Central memory CD8-positive, alpha-beta T cell (primary cell): ENCODE measurements around the gene UGT2B7.

Experiments
- ATAC-seq: fragments of 150-1000 bp; cut with Tn5 transposase; replicated peaks from 2 replicates; pipeline ENCODE4 v1.10.0; 2022; ENCODE audit warnings: mild to moderate bottlenecking, moderate FRiP score, moderate number of reproducible peaks; ENCODE audit not compliant: poor library complexity, severe bottlenecking; ENCODE audit errors: extremely low read depth
- DNase-seq, 2 donors: peaks; one replicate each; pipeline ENCODE4 v3.0.0; 2021; ENCODE audit warnings: low spot score in 2 of 2
- H3K27ac Mint-ChIP-seq: one replicate; pipeline ENCODE4 v1.8.0; 2022; ENCODE audit warnings: low read depth, mild to moderate bottlenecking, moderate library complexity, mixed read lengths
- H3K27me3 Mint-ChIP-seq: one replicate; pipeline ENCODE4 v1.8.0; 2022; ENCODE audit warnings: mixed read lengths
- H3K36me3 Mint-ChIP-seq: one replicate; pipeline ENCODE4 v1.8.0; 2022; ENCODE audit warnings: mild to moderate bottlenecking, moderate library complexity, mixed read lengths; ENCODE audit not compliant: insufficient read depth
- H3K4me1 Mint-ChIP-seq: one replicate; pipeline ENCODE4 v1.8.0; 2022; ENCODE audit warnings: mixed read lengths
- H3K4me3 Mint-ChIP-seq: one replicate; pipeline ENCODE4 v1.8.0; 2022; ENCODE audit warnings: mild to moderate bottlenecking, moderate library complexity, mixed read lengths
- H3K9me3 Mint-ChIP-seq: one replicate; pipeline ENCODE4 v1.8.0; 2022; ENCODE audit warnings: mixed read lengths

Gene UGT2B7

DNA sequence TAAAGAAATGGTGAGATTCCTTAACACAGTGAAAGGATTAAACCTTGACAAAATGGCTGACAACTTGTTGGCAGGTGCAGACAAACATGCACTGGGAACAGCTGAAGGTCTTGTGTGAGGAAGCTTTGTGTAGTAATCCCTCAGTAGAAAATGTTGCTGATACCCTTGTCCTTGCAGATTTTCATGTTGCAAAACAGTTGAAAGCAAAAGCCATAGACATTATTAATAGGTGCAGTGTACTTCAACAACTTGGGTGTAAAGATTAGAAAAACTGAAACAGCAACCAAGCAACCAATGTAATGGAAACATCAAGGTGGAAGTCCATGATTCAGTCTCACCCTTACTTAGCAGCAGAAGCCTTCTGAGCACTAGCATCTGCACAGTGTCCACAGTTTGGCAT is 29.8 kb downstream of the UGT2B7 start:
- no peak for ATAC-seq
- DNase-seq: no peak
- H3K27me3 Mint-ChIP-seq: no peaks in the 10 kb centered on the region
- H3K36me3 Mint-ChIP-seq: no peaks in the 10 kb centered on the region
- H3K9me3 Mint-ChIP-seq: peaks cover 20% of the 10 kb centered on the region
- H3K4me3 Mint-ChIP-seq: no peak overlapping the region
- no peaks in the 10 kb centered on the region for H3K4me1 Mint-ChIP-seq
- no peak overlapping the region for H3K27ac Mint-ChIP-seq

DNA sequence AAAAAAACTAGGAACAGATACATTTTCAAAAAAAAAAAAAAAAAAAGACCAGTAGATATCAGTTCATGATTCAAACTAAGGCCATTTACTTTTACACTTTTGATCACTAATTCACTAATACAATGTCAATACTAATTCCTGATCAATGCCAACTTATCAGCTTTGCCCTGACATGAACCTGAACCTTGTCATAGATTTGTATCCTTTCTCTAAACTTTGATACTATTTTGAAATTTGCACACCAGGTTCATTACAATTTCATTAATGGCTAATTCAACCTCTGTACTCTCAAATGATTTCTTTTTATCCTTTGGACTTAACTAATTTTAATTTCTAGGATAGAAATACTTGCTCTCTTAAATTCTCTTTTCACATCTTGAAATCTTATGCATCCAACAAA is 37.7 kb downstream of the UGT2B7 start:
- Mint-ChIP-seq H3K9me3 (peaks cover 3% of the 10 kb centered on the region), H3K4me3 (no peak overlapping the region), H3K27ac (no peak overlapping the region), H3K27me3 (no peaks in the 10 kb centered on the region), H3K4me1 (no peaks in the 10 kb centered on the region), H3K36me3 (no peaks in the 10 kb centered on the region)
- no peak for DNase-seq
- ATAC-seq: no peak

DNA sequence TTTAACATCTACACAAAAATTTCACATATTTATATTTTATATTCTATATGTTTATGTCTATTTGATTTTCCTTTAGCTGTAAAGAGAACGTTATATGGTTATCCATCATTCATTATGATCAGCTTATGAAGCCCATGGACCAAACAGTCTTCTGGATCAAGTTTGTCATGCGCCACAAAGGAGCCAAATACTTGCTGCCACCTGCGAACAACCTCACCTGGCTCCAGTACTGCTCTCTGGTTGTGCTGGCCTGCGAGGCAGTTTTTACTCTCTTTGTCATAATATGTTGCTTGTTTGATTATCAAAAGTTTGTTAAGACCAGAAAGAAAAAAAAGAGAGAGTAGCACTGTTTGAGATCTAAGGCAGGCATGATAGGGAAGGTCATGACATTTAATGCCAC is 38.2 kb downstream of the UGT2B7 start:
- DNase-seq (no peak), ATAC-seq (no peak)
- peaks cover 4% of the 10 kb centered on the region for H3K9me3 Mint-ChIP-seq
- H3K27ac Mint-ChIP-seq: no peak overlapping the region
- H3K4me3 Mint-ChIP-seq: no peak overlapping the region
- no peaks in the 10 kb centered on the region for H3K36me3 Mint-ChIP-seq
- H3K4me1 Mint-ChIP-seq: no peaks in the 10 kb centered on the region
- H3K27me3 Mint-ChIP-seq: no peaks in the 10 kb centered on the region

DNA sequence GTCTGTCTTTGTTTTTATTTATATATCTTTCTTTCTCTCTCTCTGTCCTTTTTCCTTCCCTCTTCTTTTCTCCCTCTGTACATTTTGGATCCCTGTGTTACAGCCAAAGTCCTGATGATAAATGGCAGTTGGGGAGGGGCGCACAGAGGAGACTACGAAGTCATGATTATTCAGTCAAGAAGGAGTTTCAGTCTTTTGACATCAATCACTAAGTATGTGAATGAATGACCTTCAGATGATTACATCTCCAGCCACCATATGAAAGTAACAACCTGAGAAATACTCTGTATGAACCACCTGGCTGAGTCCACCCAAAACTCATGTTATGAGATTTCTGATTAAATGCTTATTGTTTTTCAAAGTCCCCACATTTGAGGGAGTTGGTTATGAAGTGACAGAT is 45.0 kb downstream of the UGT2B7 start:
- Mint-ChIP-seq H3K4me3 (no peak overlapping the region), H3K36me3 (no peaks in the 10 kb centered on the region), H3K27me3 (no peaks in the 10 kb centered on the region), H3K4me1 (no peaks in the 10 kb centered on the region), H3K9me3 (peaks cover 19% of the 10 kb centered on the region), H3K27ac (no peak overlapping the region)
- no peak for ATAC-seq
- DNase-seq: no peak

DNA sequence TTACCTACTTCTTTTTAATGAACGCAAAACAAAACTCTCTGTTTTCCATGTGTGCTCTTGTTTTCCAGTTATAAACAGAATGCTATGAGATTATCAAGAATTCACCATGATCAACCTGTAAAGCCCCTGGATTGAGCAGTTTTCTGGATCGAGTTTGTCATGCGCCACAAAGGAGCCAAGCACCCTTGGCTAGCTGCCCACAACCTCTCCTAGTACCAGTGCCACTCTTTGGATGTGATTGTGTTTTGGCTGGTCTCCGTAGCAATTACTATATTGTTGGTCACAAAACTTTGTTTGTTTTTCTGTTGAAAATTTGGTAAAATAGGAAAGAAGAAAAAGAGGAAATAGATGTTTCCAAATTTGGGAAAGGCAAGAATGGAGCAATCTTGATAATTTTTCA is 51.1 kb downstream of the UGT2B7 start:
- no peaks in the 10 kb centered on the region for H3K27me3 Mint-ChIP-seq
- ATAC-seq: no peak
- no peak overlapping the region for H3K27ac Mint-ChIP-seq
- peaks cover 18% of the 10 kb centered on the region for H3K9me3 Mint-ChIP-seq
- DNase-seq: no peak
- no peaks in the 10 kb centered on the region for H3K4me1 Mint-ChIP-seq
- H3K4me3 Mint-ChIP-seq: no peak overlapping the region
- H3K36me3 Mint-ChIP-seq: no peaks in the 10 kb centered on the region

DNA sequence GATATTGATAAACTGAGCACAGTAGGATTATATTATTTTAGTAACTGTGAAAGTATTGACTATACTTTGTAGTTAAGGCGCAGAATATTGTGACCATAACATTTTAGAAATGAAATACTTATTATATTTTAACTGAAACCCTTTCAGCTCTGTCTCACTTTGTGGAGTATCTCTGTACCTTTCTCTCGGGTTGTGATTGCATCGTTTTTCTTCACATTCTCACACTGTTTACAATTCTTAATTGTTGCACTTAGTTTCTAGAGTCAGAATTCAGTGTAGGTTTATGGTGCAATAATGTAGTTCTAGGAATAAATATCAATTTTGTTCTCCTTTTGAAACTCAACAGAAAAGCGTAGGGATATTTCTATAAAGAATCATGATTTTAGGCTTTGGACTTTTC is 57.7 kb downstream of the UGT2B7 start:
- no peaks in the 10 kb centered on the region for H3K4me1 Mint-ChIP-seq
- H3K27me3 Mint-ChIP-seq: no peaks in the 10 kb centered on the region
- H3K36me3 Mint-ChIP-seq: no peaks in the 10 kb centered on the region
- peaks cover 4% of the 10 kb centered on the region for H3K9me3 Mint-ChIP-seq
- DNase-seq (no peak), ATAC-seq (no peak)
- H3K4me3 Mint-ChIP-seq: no peak overlapping the region
- no peak overlapping the region for H3K27ac Mint-ChIP-seq

DNA sequence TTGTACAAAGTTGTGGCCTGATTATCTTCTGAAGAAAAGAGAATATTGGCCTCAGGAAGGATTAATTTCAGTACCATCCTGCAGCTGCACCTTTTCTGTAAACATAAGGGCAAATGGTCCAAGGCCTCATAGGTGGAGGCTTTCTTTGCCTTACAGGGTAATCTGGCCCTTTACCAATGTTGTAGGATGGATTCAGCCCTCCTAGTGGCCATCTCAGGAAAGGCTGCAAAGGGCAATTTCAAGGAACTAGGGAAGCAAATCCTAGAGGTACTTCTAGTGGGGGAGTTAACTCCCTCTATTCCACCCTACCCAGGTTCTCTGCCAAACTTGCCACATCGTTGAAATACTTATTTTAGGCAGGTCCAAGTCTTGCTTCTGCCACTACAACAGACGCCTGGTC is 60.6 kb downstream of the UGT2B7 start:
- Mint-ChIP-seq H3K4me1 (no peaks in the 10 kb centered on the region), H3K36me3 (no peaks in the 10 kb centered on the region), H3K27ac (no peak overlapping the region), H3K27me3 (no peaks in the 10 kb centered on the region), H3K9me3 (peaks cover 8% of the 10 kb centered on the region), H3K4me3 (no peak overlapping the region)
- DNase-seq (no peak), ATAC-seq (no peak)
